NCI-H1105 (cell line): ENCODE data around the gene ATP2B2.

Experiments used
- DNase-seq: peaks from one replicate; lab custom pipeline; 2025; lab: John Stamatoyannopoulos, UW

The ATP2B2 gene

DNA sequence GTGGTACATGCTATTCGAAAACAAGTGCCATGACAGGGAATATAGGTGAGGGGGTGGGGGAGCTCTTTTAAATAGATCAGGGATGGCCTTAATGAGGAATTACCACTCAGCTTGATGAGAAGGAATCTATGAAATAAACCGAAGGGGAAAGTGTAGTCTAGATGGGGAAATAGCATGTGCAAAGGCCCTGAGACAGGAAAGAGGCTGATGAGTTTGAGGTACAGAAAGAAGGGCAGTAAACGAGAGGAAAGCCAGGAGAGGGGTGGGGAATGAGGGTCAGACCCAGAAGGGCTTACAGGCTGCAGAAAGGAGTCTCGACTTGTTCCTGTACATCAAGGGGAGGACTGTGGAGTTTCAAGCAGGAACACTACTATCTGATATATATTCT lies 12.2 kb downstream of the ATP2B2 start:
- no peak for DNase-seq

DNA sequence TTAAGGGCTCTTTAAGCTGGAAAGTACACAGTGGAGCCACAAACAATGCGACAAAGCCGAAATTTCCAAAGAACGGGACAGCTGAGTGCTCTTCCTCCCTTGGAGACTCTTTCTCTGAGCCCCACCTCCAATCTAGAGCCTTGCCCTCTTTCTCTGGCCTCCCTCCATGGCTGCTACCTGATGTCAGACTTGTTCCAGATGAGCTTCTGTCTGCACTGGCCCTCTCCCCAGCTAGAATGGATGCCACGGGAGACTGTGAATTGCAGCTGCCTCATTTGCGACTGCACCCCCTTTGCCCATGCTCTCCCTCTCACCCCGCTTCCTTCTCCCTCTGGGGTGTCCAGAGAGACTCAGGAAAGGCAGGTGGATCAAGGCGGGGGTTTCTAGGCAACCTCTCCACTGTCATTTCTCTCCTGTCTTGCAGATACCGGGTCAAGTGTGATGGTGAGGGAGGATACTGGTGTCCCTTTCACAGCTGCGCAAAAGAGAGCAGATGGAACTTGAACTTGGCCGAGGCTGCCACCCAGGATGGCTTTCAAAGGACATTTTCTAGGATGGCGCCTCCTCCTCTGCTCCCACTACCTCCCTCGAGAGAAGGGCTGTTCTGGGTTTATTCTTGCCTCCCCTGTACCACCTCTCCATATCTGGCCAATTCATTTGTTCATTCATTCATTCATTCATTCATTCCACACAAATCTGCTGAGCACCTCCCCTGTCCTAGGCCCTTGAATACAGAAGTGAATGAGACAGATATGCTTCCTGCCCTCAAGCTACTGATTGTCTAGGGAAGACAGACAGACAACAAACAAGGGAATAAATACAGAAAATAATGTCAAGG lies 12.8 kb downstream of the ATP2B2 start:
- DNase-seq: no peak

DNA sequence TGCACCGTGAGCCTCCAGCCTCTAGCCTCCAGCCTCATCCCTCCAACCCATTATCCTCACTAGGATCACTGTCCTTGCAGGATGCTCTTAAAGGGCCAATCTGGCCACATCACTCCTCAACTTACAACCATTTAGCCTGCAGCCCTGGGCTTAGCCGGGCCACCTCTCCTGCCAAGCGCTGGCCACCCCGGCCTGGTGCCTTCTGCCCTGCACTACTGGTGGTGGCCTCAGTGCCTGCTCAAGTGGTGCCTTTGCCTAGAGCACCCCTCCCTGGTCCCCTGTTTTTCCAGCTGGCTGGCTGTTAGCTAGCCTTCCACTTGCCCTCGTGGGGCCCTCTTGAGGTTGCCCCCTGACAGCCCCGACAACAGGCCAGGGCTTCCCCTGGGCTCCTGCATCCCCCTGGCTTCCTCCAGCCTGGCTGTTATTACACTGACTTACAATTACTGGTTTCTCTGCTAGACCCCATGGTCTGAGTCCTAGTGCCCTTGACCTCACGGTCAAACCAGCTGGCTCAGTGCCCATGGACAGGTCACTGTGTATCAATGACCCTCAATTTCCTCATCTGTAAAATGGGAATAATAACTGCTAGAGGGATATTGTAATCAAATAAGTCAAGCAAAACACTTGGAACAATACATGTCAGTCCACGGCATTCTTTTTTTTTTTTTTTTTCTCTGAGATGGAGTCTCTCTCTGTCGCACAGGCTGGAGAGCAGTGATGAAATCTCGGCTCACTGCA lies 15.5 kb downstream of the ATP2B2 start:
- DNase-seq: no peak

GRCh38 chr3:10487988-10488633 lies 17.3 kb downstream of the ATP2B2 start:
- no peak for DNase-seq

DNA sequence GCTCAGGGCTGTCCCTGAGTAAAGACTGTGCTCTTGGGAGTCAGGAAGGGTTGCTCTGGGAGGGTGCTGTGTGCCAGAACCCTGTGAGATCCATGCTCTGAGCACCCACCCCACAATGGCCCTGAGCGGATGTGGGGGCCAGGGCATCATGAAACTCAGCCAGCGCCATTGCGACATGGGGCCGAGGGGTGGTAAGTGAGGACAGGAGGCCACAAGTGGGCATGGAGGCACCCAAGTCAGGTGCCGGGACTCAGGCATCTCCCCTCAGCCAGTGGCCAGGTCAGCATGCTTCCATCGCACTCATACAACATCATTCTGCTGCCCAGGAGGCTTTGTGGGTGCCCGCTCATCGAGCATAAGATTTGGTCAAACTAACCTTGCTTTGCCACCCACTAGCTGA lies 19.6 kb downstream of the ATP2B2 start:
- no peak for DNase-seq

- no peak for DNase-seq
Observed at GRCh38 chr3:10485380-10485779, 20.0 kb downstream of the ATP2B2 start.

- no peak for DNase-seq
Observed at GRCh38 chr3:10484709-10485108, 20.7 kb downstream of the ATP2B2 start.

DNA sequence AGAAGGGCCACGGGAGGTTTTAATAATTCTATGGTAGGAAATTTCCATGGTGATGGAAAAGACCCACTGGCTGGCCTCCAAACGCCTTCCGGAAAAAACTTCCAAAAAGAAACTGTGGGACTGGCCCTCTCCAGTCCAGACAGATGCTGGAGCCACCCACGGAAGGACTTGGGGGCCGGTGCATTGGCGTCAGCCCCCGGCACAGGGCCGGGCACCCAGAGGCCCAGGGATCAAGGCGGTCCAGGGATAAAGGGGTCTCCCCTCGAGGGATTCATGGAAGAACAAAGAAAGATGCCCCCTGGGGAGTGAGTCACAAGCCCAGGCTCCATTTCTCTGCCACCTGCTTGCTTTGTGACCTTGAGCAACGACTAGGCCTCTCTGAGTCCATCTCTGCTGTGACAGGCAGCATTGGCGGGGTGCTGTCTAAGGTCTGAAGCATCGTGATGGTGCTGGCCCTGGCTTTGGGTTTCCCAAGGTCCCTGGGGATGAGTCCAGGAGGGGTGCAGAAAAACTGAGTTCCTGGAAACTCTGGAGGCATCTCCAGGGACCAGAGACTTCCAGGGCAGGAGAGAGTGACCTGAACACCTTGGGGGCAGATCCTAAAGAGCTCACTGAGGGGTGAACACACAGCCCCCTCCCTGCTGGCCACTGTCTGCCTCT lies 21.6 kb downstream of the ATP2B2 start:
- no peak for DNase-seq

GRCh38 chr3:10483364-10483675 lies 22.1 kb downstream of the ATP2B2 start:
- no peak for DNase-seq

GRCh38 chr3:10482631-10483363 lies 22.6 kb downstream of the ATP2B2 start:
- DNase-seq: no peak

DNA sequence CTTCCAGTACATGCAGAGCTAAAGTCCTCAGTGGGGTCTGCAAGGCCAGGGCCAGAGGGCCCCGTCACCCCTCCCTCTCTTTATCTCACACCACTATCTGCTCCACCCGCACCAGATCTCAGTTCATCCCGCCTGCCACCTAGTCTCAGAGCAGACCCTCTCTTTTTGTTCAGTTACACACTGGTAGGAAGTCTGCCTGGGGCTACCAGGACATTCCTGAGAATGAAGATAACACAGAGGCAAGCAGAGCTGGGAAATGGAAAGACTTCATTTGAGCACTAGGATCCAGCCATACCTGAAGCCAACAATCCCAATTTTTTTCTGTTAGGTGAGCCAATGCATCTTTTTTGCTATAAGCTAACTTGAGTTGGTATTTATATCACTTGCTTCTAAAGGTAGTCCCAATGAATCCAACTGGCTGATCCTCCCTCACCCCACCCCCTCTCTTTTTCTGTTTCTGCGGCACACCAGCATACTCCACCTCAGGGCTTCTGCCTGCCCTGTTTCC lies 24.5 kb downstream of the ATP2B2 start:
- DNase-seq: no peak

GRCh38 chr3:10479311-10479710 lies 26.1 kb downstream of the ATP2B2 start:
- DNase-seq: no peak

GRCh38 chr3:10475983-10476382 lies 29.4 kb downstream of the ATP2B2 start:
- no peak for DNase-seq

DNA sequence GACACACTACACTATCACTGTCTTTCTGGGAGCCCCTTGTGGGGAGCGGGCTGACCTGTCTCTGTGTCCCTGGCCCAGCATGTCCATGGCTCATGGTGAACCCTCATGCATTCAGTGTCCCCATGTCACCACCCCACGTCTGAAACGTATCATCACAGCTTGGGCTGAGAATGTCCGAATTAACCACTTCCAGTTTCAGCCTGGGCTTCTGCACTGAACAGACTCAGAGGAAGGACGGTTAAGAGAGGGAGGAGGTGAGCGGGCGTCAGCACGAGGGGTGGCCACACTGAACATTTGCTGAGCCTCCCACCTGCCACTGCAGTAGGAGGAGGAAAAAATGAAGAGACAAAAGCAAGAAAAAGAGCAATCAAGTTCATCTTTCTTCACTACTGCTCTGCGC lies 30.5 kb downstream of the ATP2B2 start:
- no peak for DNase-seq

GRCh38 chr3:10474275-10474646 lies 31.1 kb downstream of the ATP2B2 start:
- no peak for DNase-seq

GRCh38 chr3:10473581-10474274 lies 31.7 kb downstream of the ATP2B2 start:
- DNase-seq: no peak

DNA sequence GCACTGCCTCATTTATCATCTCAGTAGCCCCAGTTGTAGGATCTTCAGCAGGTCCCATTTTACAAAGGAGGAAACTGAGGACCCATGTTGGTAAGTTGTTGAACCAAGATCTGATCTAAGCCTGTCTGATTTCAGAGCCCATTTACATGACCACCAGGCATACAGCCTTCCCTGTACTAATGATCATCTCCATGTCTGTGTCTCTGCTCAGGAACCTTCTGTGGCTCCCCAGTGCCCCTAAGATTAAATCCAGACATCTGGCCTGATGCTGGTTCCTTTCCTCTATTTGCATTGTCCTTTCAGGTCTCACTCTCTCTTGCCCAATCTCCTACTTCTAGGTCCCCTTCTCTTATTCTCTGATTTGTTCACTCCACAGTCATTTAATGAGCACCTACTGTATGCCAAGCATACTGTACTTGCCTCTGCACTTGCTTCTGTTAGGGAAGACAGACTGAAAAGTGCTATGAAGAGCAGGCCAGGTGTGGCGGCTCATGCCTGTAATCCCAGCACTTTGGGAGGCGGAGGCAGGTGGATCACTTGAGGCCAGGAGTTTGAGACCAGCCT lies 32.4 kb downstream of the ATP2B2 start:
- DNase-seq: no peak

GRCh38 chr3:10471054-10471688 lies 34.2 kb downstream of the ATP2B2 start:
- DNase-seq: no peak

GRCh38 chr3:10470120-10471053 lies 35.0 kb downstream of the ATP2B2 start:
- no peak for DNase-seq
